Lung microvascular endothelial cell (primary cell): ENCODE measurements around the gene SYT3. TPM values are rescaled to one million over a fixed set of nuclear protein-coding genes. Genes with fewer than 3 reads are reported as not detected.
A peak's percentile ranks its signal among the peaks of the same experiment; 100 is the strongest.

Experiments used
- DNase-seq, 2 donors: peaks; one replicate each; pipeline versions ENCODE4 v3.0.0 to v3.0.0-alpha.2; 2010; ENCODE audit warnings: low read depth in 2 of 2
- total RNA-seq: library from RNA; depleted of rRNA; stranded (reverse); fragments of >200 nt; gene quantifications from 2 replicates; pipeline ENCODE4 v1.2.1, GENCODE V29; 2014

SYT3 gene
- total RNA-seq, result under 0.01 TPM in 2 replicates

- peak; percentile 36 to 57 for DNase-seq
Observed at GRCh38 chr19:50639121-50640112, at the start of gene SYT3. SYT3 (minus strand) TSS chr19:50639881; CDS start chr19:50637411, 2,470 bp downstream.

- DNase-seq, result no peak
Observed at GRCh38 chr19:50688766-50689165, 49.1 kb upstream of the SYT3 start.

GRCh38 chr19:50686310-50687032 lies 46.8 kb upstream of the SYT3 start:
- no peak for DNase-seq

GRCh38 chr19:50679177-50680125 lies 39.8 kb upstream of the SYT3 start:
- peak; percentile 82 to 87 for DNase-seq

- no peak for DNase-seq
Observed at GRCh38 chr19:50678323-50678722, 38.6 kb upstream of the SYT3 start.

- DNase-seq, result no peak
Observed at GRCh38 chr19:50677636-50678035, 38.0 kb upstream of the SYT3 start.

- DNase-seq, result no peak
Observed at GRCh38 chr19:50676625-50677197, 37.0 kb upstream of the SYT3 start.

- DNase-seq, result no peak
Observed at GRCh38 chr19:50673118-50673517, 33.4 kb upstream of the SYT3 start.

- DNase-seq, result no peak
Observed at GRCh38 chr19:50670102-50670380, 30.4 kb upstream of the SYT3 start.

- DNase-seq, result peak; percentile 36 to 56
Observed at GRCh38 chr19:50669302-50670101, 29.8 kb upstream of the SYT3 start.

- DNase-seq, result no peak
Observed at GRCh38 chr19:50668879-50669278, 29.2 kb upstream of the SYT3 start.

GRCh38 chr19:50668416-50668815 lies 28.7 kb upstream of the SYT3 start:
- DNase-seq, result no peak

- no peak for DNase-seq
Observed at GRCh38 chr19:50667759-50668231, 28.1 kb upstream of the SYT3 start.

GRCh38 chr19:50667177-50667758 lies 27.6 kb upstream of the SYT3 start:
- DNase-seq, result no peak

GRCh38 chr19:50666346-50667176 lies 26.9 kb upstream of the SYT3 start:
- no peak for DNase-seq

- no peak for DNase-seq
Observed at GRCh38 chr19:50664204-50664603, 24.5 kb upstream of the SYT3 start.

- peak in 1 of 2 donors; percentile 11 for DNase-seq
Observed at GRCh38 chr19:50663482-50663790, 23.8 kb upstream of the SYT3 start.

- DNase-seq, result no peak
Observed at GRCh38 chr19:50662651-50663481, 23.2 kb upstream of the SYT3 start.
